ENCODE measurements around the gene GRN. TPM values are rescaled to one million over a fixed set of nuclear protein-coding genes. Genes with fewer than 3 reads are reported as not detected.
A peak's percentile ranks its signal among the peaks of the same experiment; 100 is the strongest.

Gene GRN
- total and polyA plus RNA-seq, 2 of the 13 experiments (the other 11 are each of a cell fraction or from before 2014, with no cell fraction given), result 86.6 to 143 TPM

GRCh38 chr17:44324092-44324570 is 21.0 kb upstream of the GRN start (continued):
- TF ChIP-seq ZNF800 (CRISPR knock-in tag; IDR thresholded peaks at IDR 0.05) (no peak; the same call in 1 of the 2 replicates), ZFP37 (CRISPR knock-in tag; IDR thresholded peaks at IDR 0.05; ENCODE audit: borderline replicate concordance) (peak; percentile 14; the same call in 1 of the 2 replicates), ZNF3 (CRISPR knock-in tag; IDR thresholded peaks at IDR 0.05) (peak; percentile 19; the same call in 1 of the 2 replicates), KAT8 (CRISPR knock-in tag; IDR thresholded peaks at IDR 0.05) (no peak), ELF4 (CRISPR knock-in tag; IDR thresholded peaks at IDR 0.05; ENCODE audit: borderline replicate concordance) (0 out of 2 replicates have a peak, but pooled peaks have one; percentile 37), ZNF547 (CRISPR knock-in tag; IDR thresholded peaks at IDR 0.05) (peak; percentile 74), NFAT5 (CRISPR knock-in tag; IDR thresholded peaks at IDR 0.05) (peak; percentile 10; the same call in 1 of the 2 replicates), ZNF234 (CRISPR knock-in tag; conservative IDR thresholded peaks at IDR 0.05) (peak; percentile 96; the same call in 1 of the 2 replicates), ZBTB40 (IDR thresholded peaks at IDR 0.05) (no peak), ZBTB40 (CRISPR knock-in tag; IDR thresholded peaks at IDR 0.05) (peak; percentile 70)
